COLO668 (cell line): Measurements from ENCODE around the gene MC1R.

Experiments
- DNase-seq: peaks from one replicate; lab custom pipeline; 2025; ENCODE audit not compliant: unreplicated experiment; lab: John Stamatoyannopoulos, UW

The MC1R gene

DNA sequence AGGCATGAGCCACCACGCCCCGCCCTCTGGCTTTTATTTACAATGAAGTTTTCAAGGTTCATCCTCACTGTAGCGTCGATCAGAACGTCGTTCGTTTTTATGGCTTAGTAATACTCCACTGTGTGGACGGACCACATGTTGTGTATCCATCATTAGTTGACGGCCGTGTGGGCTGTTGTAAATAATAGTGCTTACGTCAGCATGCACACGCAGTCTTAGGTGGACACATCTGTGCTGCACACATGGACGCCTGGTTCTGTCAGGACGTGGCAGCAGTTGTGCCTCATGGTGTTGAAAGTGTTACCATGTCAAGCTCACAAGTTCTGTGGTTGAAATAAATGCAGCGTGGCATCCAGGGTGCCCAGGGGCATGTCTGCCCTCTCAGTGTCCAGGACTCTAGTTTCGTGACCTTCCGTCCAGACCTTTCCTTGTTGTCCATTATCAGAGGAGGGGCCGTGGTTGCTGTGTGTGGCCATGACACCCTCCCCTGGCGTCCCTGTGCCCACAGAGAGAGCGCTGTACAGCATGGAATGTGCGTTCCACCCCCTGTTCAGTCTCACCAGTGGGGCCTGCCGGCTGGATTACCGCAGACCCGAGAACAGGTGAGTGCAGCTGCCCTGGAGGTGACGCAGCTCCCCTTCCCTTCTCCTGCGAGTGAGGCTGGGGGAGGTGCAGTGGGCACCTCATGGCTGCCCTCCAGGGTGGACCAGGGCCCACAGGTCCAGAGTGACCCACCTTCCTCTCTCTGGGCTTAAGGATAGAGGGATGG, 23.0 kb upstream of the MC1R start:
- no peak for DNase-seq

GRCh38 chr16:89897204-89897603, 21.5 kb upstream of the MC1R start:
- no peak for DNase-seq

- no peak for DNase-seq
These were observed 20.3 kb upstream of the MC1R start for GRCh38 chr16:89898201-89898967.

DNA sequence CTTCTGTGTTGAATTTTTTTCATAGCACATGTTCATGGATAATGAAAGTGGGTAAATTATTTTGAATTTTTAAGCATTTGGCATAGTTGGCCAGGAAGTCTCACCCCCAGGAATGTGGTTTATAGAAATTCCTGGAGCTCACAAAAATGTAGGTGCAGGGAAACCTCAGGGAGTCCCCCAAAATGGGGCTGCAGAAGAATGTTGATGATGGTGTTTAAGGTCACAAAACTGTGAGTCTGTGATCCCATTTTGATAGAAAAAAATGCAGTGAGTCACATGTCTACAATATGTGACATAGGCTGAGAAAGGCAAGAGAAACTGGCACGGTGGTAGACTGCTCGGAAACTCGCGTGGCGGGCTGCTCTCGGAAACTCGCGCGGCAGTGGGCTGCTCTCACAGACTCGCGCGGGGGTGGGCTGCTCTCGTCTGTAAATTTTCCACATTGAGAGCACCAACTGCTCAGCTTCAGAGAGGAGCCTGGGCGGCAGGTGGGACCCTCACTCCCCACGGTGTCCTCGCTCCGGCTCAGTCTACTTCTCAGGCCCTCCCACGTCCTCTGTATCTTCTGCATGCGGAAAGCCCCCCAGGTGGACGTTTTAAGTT, 18.7 kb upstream of the MC1R start:
- DNase-seq, result no peak

GRCh38 chr16:89900885-89901284, 17.8 kb upstream of the MC1R start:
- no peak for DNase-seq

GRCh38 chr16:89902980-89903379, 15.7 kb upstream of the MC1R start:
- DNase-seq, result no peak

DNA sequence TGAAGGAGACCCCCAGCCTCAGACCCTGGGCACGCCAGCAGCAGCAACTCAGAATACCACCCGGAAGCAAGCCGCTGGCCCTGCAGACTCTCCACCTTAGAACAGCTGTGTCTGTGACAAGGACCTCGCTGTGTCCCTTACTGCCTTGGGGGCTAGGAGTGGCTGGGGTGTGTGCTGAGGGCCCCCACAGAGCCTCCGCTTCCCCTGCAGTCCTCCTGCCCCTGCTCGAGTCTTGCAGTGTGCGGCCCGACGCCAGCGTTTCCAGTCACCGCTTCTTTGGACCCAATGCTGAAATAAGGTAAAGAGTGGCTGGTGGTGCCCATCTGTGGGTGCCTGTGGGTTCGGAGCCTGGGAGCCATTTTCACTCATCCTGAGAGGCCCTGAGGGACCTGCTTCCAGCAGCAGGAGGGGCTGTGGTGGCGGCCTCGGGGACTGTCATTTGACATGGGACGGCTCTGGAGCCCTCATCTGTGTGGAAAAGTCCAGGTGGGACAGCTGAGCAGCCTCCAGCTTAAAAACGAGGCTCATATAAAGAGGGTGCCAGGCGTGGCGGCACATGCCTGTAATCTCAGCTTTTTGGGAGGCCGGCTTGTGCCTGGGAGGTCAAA, 14.7 kb upstream of the MC1R start:
- DNase-seq, result no peak

GRCh38 chr16:89904606-89905510, 13.8 kb upstream of the MC1R start:
- DNase-seq, result no peak

GRCh38 chr16:89905511-89906139, 13.0 kb upstream of the MC1R start:
- DNase-seq, result no peak

GRCh38 chr16:89906140-89907025, 12.3 kb upstream of the MC1R start:
- DNase-seq, result no peak

DNA sequence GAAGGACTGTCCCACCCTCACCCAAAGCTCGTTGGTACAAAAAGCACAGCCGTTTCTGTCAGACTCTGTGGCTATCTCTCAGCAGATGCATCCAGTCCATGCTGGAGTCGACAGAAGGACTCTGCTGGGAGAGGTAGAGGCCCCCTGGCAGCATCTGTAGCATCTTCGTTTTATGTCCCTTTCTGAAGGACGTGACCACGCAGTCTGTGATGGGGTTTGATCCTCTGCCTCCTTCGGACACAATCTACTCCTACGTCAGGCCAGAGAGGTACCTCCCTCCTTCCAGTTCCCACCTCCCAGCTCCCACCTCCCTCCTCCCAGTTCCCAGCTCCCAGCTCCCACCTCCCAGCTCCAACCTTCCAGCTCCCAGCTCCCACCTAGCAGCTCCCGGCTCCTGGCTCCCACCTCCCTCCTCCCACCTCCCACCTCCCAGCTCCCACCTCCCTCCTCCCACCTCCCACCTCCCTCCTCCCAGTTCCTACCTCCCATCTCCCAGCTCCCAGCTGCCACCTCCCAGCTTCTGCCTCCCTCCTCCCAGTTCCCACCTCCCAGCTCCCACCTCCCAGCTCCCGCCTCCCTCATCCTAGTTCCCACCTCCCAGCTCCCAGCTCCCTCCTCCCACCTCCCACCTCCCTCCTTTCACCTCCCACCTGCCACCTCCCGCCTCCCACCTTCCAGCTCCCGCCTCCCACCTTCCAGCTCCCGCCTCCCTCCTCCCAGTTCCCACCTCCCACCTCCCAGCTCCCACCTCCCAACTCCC, 11.4 kb upstream of the MC1R start:
- DNase-seq, result no peak

DNA sequence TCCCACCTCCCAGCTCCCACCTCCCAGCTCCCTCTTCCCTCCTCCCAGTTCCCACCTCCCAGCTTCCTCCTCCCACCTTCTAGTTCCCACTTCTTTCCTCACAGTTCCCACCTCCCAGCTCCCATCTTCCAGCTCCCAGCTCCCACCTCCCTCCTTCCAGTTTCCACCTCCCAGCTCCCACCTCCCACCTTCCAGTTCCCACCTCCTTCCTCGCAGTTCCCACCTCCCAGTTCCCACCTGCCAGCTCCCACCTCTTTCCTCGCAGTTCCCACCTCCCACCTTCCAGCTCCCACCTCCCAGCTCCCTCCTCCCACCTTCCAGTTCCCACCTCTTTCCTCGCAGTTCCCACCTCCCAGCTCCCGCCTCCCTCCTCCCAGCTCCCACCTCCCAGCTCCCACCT, 10.4 kb upstream of the MC1R start:
- no peak for DNase-seq

DNA sequence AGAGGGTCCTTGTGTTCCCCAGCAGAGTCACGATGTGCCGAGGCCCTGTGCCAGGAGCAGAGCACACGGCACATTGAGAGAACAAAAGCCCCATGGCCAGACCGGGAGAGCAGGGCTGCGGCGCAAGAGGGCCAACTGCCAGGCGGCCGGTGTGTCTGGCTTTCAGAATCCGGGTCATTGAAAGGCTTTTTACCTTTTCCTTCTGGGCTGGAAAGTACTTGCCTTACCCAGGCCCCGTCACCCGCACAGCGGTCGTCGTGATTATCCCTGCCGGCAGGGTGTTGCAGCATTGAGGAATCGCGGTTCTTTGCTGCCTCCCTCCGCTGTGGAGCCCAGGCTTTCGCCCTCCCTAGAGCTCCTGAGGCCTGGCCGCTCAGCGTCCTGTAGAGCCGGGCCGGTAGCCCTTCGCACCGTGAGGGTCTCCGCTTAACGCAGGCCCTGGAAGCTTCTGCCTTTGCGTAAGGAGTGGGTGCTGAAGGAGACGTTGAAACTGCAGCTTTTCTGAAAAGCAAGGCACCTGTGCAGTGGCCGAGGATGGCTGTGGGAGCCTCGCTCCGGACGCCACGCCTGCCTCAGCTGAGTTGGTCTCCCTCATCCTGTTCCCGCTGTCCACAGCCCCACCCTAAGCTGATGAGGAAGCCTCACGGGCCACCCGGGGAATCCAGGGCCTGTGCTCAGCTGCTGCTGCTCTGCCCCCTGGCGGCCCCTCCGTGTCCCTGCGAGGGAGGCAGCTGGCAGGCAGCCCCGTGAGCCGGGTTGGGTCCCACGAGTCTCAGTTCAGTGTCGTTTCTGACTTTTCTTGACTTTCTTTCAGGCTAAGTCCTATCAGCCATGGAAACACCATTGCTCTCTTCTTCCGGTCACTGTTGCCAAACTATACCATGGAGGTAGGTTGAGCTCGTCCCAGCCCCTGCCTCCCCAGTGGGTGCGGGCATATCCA, 8.6 kb upstream of the MC1R start:
- peak; percentile 72 for DNase-seq

DNA sequence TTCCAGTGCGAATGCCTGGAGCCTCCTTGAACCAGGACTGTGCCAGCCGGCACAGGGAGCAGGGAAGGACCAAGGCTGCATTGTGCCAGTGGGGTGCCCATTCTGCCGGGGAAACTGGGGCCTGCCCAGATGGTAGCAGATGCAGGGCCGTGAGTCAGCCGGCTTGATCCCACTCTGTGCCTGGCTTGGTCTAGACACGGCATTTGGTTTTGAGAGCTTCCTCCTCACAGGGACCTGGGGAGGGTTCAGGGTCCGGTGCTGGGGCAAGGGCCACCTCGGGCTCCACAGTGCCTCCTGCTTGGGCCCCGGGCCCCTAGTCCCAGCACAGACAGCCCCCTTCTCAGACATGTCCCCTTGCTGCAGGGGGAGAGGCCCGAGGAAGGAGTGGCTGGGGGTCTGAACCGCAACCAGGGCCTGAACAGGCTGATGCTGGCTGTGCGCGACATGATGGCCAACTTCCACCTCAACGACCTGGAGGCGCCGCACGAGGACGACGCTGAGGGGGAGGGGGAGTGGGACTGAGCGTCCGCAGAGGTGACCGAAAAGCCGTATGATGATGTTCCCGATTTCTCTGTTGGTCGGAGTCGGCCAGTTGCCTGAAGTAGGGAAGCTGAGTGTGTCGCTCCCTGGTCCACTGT, 7.8 kb upstream of the MC1R start:
- no peak for DNase-seq

- no peak for DNase-seq
These were observed 7.3 kb upstream of the MC1R start for GRCh38 chr16:89911375-89911774.

- no peak for DNase-seq
These were observed 6.5 kb upstream of the MC1R start for GRCh38 chr16:89912143-89912542.

GRCh38 chr16:89912627-89913026, 6.0 kb upstream of the MC1R start:
- no peak for DNase-seq
